K562 (cell line): ENCODE measurements around the gene SIRT2. TPM values are rescaled to one million over a fixed set of nuclear protein-coding genes. Genes with fewer than 3 reads are reported as not detected.

ENCODE experiments used
- ETS1 ChIP-seq: conservative IDR thresholded peaks from 2 replicates; pipeline ENCODE4 v1.6.1; 2011; ENCODE audit warnings: low read depth, mild to moderate bottlenecking, low read length; ENCODE audit not compliant: control insufficient read depth
- GTF2A2 ChIP-seq: IDR thresholded peaks from 2 replicates; pipeline ENCODE4 v1.6.1; 2016; ENCODE audit warnings: mild to moderate bottlenecking, missing genetic modification characterization, missing compliant biosample characterization
- GTF2F1 ChIP-seq: IDR thresholded peaks from 2 replicates; pipeline ENCODE4 v1.6.1; 2011; ENCODE audit warnings: low read depth, low read length, improper control_type of control experiment
- HOMEZ ChIP-seq: fragments of 250-450 bp; sonication (Bioruptor Pico); IDR thresholded peaks from 2 replicates; pipeline ENCODE4 v1.4.0; 2020; ENCODE audit warnings: mild to moderate bottlenecking, moderate library complexity
- MLLT1 ChIP-seq, 2 experiments: fragments of 450-650 bp; IDR thresholded peaks; 2 replicates each; pipeline ENCODE4 v1.6.1; 2016
- PCBP2 ChIP-seq: fragments of 200-400 bp; formaldehyde crosslinking; IDR thresholded peaks from 2 replicates; pipeline ENCODE4 v1.6.1; 2018; ENCODE audit warnings: low read length, low read depth, mild to moderate bottlenecking, moderate library complexity; ENCODE audit not compliant: poor library complexity, severe bottlenecking
- PML ChIP-seq: IDR thresholded peaks from 2 replicates; pipeline ENCODE4 v1.6.1; 2012; ENCODE audit warnings: low read length, inconsistent platforms
- SIX5 ChIP-seq, 2 experiments: IDR thresholded peaks; 2 replicates each; pipeline ENCODE4 v1.6.1; 2011; ENCODE audit warnings: low read length in 2 of 2, borderline replicate concordance in 1 of 2, low read depth in 1 of 2, mild to moderate bottlenecking in 1 of 2, moderate library complexity in 1 of 2; ENCODE audit not compliant: insufficient read depth in 1 of 2
- TBP ChIP-seq: optimal IDR thresholded peaks from 2 replicates; pipeline ENCODE3; 2011; ENCODE audit warnings: low read depth, low read length, improper control_type of control experiment
- ZNF12 ChIP-seq: sonication (generic); formaldehyde crosslinking; IDR thresholded peaks from 2 replicates; pipeline ENCODE4 v1.4.0; 2020; ENCODE audit warnings: mild to moderate bottlenecking, missing genetic modification reagents
- ZNF277 ChIP-seq: fragments of 250-450 bp; sonication (Bioruptor Pico); IDR thresholded peaks from 2 replicates; pipeline ENCODE4 v1.8.0; 2022; ENCODE audit warnings: inconsistent platforms, mild to moderate bottlenecking, moderate library complexity, borderline replicate concordance
- ZNF436 ChIP-seq: fragments of 250-450, 450-650 bp; sonication (Bioruptor Pico); formaldehyde crosslinking; IDR thresholded peaks from 2 replicates; pipeline ENCODE4 v1.7.0; 2020; ENCODE audit warnings: mild to moderate bottlenecking
- ZNF445 ChIP-seq: fragments of 250-450 bp; sonication (Bioruptor Pico); IDR thresholded peaks from 2 replicates; pipeline ENCODE4 v1.4.0; 2020; ENCODE audit warnings: low read depth, mild to moderate bottlenecking, moderate library complexity
- polyA plus RNA-seq, 8 experiments: library from polyadenylated mRNA; depleted of rRNA in 4 of 8; stranded (reverse) in 5 of 8; unstranded in 3 of 8; fragments of >200 nt; fragmentation: Nextera tagmentation in 2 of 8; fragmentation: Illumina TruSeq in 1 of 8; extraction: Ambion mirVana in 2 of 8; extraction: Trizol in 1 of 8; gene quantifications; 2 replicates each; pipeline versions ENCODE4 v1.2.1 to v1.2.3, GENCODE V29; 2011 to 2014; ENCODE audit warnings: inconsistent platforms in 1 of 8, missing spikeins in 1 of 8
- total RNA-seq, 7 experiments: library from RNA; depleted of rRNA in 6 of 7; stranded (reverse); fragments of >200 nt in 6 of 7; fragmentation: Illumina TruSeq in 2 of 7; extraction: Trizol in 2 of 7; gene quantifications; 2 replicates each; pipeline versions ENCODE4 v1.2.1 to v1.2.3, GENCODE V29; 2011 to 2021; ENCODE audit warnings: low replicate concordance in 1 of 7
- TF ChIP-seq, protein P1 (sequence below): fragments of 450-650 bp; formaldehyde crosslinking; IDR thresholded peaks from 2 replicates; pipeline ENCODE4 v1.4.0; 2020; ENCODE audit warnings: mild to moderate bottlenecking, moderate library complexity
- TF ChIP-seq, protein P2 (sequence below): sonication (generic); formaldehyde crosslinking; IDR thresholded peaks from 2 replicates; pipeline ENCODE4 v1.8.0; 2022; ENCODE audit warnings: mild to moderate bottlenecking, missing genetic modification reagents

Gene SIRT2
- total and polyA plus RNA-seq, 9 of the 15 experiments (the other 6 are each of a cell fraction or from before 2014, with no cell fraction given) = 2.3 to 35.2 (median 22.9) TPM

- TF ChIP-seq, protein P1, sequence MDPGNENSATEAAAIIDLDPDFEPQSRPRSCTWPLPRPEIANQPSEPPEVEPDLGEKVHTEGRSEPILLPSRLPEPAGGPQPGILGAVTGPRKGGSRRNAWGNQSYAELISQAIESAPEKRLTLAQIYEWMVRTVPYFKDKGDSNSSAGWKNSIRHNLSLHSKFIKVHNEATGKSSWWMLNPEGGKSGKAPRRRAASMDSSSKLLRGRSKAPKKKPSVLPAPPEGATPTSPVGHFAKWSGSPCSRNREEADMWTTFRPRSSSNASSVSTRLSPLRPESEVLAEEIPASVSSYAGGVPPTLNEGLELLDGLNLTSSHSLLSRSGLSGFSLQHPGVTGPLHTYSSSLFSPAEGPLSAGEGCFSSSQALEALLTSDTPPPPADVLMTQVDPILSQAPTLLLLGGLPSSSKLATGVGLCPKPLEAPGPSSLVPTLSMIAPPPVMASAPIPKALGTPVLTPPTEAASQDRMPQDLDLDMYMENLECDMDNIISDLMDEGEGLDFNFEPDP = no peak
- TF ChIP-seq, protein P2, sequence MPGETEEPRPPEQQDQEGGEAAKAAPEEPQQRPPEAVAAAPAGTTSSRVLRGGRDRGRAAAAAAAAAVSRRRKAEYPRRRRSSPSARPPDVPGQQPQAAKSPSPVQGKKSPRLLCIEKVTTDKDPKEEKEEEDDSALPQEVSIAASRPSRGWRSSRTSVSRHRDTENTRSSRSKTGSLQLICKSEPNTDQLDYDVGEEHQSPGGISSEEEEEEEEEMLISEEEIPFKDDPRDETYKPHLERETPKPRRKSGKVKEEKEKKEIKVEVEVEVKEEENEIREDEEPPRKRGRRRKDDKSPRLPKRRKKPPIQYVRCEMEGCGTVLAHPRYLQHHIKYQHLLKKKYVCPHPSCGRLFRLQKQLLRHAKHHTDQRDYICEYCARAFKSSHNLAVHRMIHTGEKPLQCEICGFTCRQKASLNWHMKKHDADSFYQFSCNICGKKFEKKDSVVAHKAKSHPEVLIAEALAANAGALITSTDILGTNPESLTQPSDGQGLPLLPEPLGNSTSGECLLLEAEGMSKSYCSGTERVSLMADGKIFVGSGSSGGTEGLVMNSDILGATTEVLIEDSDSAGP (CRISPR knock-in tag) = no peak
- TF ChIP-seq ZNF445 (CRISPR knock-in tag) = no peak
- no peak for TF ChIP-seq PML
- TF ChIP-seq PCBP2 = no peak
- no peak for TF ChIP-seq MLLT1 (IDR thresholded peaks at IDR 0.05)
- no peak for TF ChIP-seq ZNF436 (CRISPR knock-in tag)
- TF ChIP-seq ZNF277 (CRISPR knock-in tag) = no peak
- TF ChIP-seq SIX5 (IDR thresholded peaks at IDR 0.05; ENCODE audit: borderline replicate concordance in 1 of 2, insufficient read depth in 1 of 2, low read depth in 1 of 2, low read length in 2 of 2) = no peak
- TF ChIP-seq GTF2A2 (tag) = no peak
- no peak for TF ChIP-seq HOMEZ (CRISPR knock-in tag)
- no peak for TF ChIP-seq ZNF12 (CRISPR knock-in tag)
- no peak for TF ChIP-seq GTF2F1
- TF ChIP-seq TBP = peak; percentile 11
- peak; percentile 55; the same call in 1 of the 2 replicates for TF ChIP-seq ETS1
These were observed 47.7 kb downstream of the SIRT2 start (continued) for GRCh38 chr19:38851622-38852230.
